H1 (cell line): ENCODE measurements around the gene RBMS1. TPM values are rescaled to one million over a fixed set of nuclear protein-coding genes. Genes with fewer than 3 reads are reported as not detected.

Experiments
- CBX5 ChIP-seq: fragments of 300-800, 300-1000 bp; sonication (generic); IDR thresholded peaks from 2 replicates; pipeline ENCODE4 v1.7.1; 2016; ENCODE audit warnings: antibody characterized with exemption, low read length, low read depth
- CHD2 ChIP-seq: IDR thresholded peaks from 2 replicates; pipeline ENCODE4 v1.6.1; 2012; ENCODE audit warnings: low read length, improper control_type of control experiment
- HDAC2 ChIP-seq, 2 experiments: fragments of 300-600 bp in 1 of 2; sonication (generic) in 1 of 2; IDR thresholded peaks; 2 replicates each; pipeline ENCODE4 v1.6.1; 2011 to 2012; ENCODE audit warnings: low read depth in 2 of 2, low read length in 2 of 2, mild to moderate bottlenecking in 2 of 2, moderate library complexity in 2 of 2, borderline replicate concordance in 1 of 2, inconsistent platforms in 1 of 2
- NANOG ChIP-seq: IDR thresholded peaks from 2 replicates; pipeline ENCODE4 v1.6.1; 2011; ENCODE audit warnings: low read length, low read depth, mild to moderate bottlenecking, inconsistent platforms; ENCODE audit not compliant: insufficient read depth, poor library complexity, severe bottlenecking
- POU5F1 ChIP-seq: IDR thresholded peaks from 2 replicates; pipeline ENCODE4 v1.6.1; 2011; ENCODE audit warnings: low read depth, mild to moderate bottlenecking, low read length, moderate library complexity
- RXRA ChIP-seq: IDR thresholded peaks from 2 replicates; pipeline ENCODE4 v1.6.1; 2011; ENCODE audit warnings: low read depth, mild to moderate bottlenecking, low read length, moderate library complexity; ENCODE audit not compliant: insufficient read depth
- SAP30 ChIP-seq: fragments of 300-600 bp; sonication (generic); IDR thresholded peaks from 2 replicates; pipeline ENCODE4 v1.7.1; 2012; ENCODE audit warnings: low read length, moderate library complexity, mild to moderate bottlenecking, inconsistent platforms; ENCODE audit not compliant: insufficient read depth, insufficient replicate concordance
- polyA plus RNA-seq, 7 experiments: library from polyadenylated mRNA; depleted of rRNA in 3 of 7; stranded (reverse) in 5 of 7; unstranded in 2 of 7; fragments of >200 nt in 5 of 7; fragments of 200-250 nt in 2 of 7; gene quantifications; 1 replicate in 5 of 7; 2 replicates in 1 of 7; 4 replicates in 1 of 7; pipeline versions ENCODE4 v1.2.1 to v1.2.3, GENCODE V29; 2011 to 2013; ENCODE audit warnings: missing spikeins in 2 of 7, mixed read lengths in 2 of 7
- total RNA-seq: library from RNA; stranded (reverse); fragmentation: NEBNext Ultra II Directional; extraction: Animal tissue kit (Norgen Biotek cat#: 25700); gene quantifications from 2 replicates; pipeline ENCODE4 v1.2.1, GENCODE V29; 2021

The RBMS1 gene
- total and polyA plus RNA-seq, 2 of the 8 experiments (the other 6 are each of a cell fraction or from before 2014, with no cell fraction given) = 53.7 to 60.0 TPM

DNA sequence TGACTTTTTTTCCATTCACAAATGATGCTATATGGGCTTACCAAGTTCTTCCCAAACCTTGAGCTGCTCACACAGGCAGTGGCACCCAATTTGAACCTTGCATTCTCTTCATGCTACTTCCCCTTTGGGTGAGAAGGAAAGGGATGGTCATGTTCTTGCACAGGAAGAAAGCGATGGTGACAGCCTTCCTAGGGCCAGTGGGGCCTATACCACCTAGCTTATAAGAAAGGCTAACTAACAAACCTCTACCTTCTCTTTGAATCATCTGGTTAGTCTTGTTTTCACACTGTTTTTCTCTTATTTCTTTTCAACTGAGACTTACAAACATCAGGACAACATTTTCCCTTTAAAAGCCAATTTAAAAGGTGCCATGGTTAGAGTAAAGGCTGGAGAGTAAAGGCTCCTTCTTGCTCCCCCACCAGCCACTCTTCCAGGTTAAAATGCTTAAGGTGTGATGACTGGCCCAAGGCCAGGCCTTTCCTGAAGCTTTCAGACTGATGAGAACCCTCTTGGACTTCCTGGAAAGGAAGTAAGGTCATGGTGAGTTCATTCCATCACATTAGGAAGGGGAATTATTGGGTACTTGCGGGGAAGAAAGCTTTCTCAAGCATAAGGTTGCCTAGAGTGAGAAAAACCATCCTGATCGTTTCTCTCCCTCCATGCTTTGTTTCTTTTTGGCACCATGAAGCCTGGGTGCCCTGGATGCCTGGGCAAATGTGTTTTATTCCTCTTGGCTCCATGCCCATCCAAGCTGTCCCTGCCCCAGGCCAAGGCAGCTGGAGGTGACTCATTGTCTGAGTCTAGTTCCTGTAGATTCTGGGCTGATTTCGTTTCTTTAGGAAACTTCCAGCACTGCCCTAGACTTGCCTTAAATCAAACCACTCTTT lies 252.1 kb downstream of the RBMS1 start (continued):
- TF ChIP-seq HDAC2 (IDR thresholded peaks at IDR 0.05; ENCODE audit: borderline replicate concordance in 1 of 2, low read depth in 2 of 2, low read length in 2 of 2) (no peak), CBX5 (no peak), NANOG (no peak), SAP30 (no peak), CHD2 (no peak), POU5F1 (no peak), RXRA (no peak)
